GM19238 (cell line): ENCODE results near the gene REL.
"Not testable (repeated sequence)": the region's sequence is repeated elsewhere in the genome, so short reads cannot be mapped to it uniquely, and the experiment has no call there.

ENCODE experiments used
- DNase-seq: peaks from one replicate; pipeline ENCODE4 v3.0.0; 2011; ENCODE audit warnings: low spot score; ENCODE audit not compliant: insufficient read length

The REL gene

DNA sequence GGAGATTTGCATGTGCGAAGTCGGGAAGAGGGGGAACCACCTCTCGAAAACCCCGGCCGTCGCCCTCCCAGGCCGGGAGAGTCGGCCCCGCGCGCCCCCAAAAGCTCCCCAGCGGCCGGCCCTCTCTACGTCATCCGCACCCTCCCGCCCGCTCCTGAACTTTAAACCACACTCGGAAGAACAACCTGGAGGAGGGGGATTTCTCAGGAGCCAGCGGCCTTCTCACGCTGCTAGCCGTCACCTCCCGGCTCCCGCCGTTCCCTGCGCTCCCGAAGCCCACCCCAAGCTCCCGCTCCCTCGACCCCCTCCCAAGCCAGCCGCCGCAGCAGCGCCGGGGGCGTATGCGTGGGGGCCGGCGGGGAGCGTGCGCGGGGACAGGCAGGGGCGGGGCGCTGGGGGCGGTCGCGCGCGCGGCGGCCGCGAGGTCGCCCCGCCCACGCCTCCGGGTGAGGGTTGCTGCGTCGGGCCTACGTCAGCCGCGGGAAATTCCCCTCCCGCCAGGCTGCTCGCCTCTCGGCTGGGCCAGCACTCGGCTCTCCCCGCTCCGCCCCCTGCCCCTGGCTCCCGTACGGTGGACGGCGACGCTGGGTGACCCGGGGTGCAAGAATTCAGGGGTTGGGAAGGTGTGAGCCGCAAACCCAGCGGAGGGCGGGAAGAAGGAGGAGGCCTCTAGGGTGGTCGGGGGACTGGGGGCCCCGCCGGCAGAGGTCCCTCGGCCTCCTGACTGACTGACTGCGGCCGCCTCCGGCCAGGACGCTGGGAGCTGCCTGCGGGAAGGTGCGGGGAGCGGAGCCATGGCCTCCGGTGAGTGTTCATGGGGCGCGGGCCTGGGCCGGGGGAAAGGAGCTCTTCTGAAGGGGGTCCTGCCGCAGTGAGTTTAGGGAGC, at the start of gene REL:
TSS of gene REL (plus strand) at position 528 of the 886 bp plus-strand sequence. CDS start at position 795, 267 bp downstream.
- DNase-seq, result peak; percentile 85

DNA sequence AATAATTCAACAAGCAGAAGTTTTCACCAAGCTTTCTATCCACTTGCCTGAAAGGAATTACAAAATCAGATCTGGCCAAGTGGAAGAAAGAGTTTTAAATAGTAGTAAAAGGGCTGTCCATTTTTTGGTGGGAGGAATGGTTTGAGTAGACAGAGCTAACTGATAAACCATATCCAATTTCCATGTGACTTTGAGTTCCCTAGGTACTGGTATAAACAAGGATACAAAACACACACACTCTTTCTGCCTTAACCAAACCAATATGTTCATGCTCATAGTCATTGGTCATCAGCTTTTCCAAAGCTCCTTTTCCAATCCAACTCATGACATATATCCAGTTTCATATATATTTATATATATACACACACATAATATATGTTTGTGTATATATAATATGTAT, 49.5 kb upstream of the REL start:
- DNase-seq, result no peak

DNA sequence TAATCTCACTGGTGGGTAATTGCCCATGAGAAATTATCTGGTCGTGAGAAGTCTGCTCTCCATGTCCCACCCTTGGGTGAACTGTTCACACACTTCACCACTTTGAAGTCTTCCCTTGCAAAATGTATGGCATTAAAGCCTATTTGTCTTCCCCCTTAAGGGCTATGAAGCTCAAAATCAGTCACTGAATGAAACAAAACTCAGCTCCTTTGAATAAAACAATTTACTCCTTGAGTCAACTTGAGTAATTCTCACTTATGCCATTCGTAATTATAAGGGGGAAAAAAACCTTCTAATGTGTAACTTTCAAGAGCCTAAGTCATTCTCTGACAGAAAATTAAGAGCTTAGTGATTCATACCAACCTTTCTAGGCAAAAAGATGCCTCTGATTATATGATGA, 48.8 kb upstream of the REL start:
- no peak for DNase-seq

DNA sequence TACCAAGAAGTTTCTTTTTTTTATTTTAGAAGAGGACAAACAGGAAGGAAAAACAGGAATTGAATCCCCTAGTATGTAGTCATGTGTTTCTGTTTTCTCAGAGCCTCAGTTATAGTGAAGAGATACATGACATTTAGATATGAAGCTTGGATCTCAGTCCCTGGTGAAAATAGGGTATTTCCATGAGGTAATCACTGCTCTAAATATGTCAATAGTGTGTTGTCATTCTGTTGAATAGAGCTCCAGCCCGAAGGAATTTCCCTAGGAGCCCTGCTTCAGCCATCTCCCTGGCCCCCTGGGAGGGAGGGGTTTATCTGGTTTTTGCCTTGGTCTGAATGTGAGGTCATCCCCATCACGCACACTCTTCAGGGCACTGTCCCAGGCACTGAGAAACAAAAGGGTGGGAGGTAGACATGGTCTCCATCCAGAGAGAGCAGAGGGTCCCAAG, 47.1 kb upstream of the REL start:
- no peak for DNase-seq

DNA sequence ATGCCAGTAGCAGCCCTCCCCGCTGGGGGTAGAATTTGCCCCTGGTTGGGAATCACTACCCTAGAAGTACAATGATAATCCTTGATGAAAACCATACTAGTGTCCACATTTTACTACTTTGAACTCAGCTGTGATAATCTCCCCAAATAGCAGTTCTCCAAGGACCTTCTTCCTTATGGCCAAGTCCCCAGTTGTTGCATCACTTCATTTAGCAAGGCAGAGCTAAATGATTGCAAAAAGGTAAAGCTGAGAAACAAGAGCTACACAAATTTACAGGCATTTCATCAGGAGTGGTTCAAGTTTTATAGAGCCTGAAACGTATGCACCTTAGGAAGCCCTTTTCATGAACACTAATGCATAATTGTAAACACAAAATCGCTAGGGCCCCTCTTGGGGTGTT, 44.9 kb upstream of the REL start:
- DNase-seq, result no peak

DNA sequence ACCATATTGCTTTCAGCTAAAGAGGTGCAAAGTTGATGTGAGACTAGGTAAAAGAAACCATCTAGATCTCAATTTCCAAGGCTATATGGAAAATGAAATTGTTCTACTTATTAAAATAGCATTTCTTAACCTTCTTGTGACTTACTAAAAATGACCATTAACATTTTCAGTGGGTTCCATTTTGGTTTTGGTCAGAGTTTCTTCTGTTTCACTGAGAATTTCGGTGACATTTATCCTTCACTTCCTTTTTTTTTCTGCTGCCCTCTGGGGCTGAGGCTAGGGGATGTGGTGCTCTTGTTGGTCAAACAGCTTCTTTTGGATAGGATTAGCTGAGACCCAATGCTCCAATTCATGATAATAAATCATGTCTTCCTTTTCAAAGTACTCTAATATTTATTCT, 44.3 kb upstream of the REL start:
- DNase-seq, result no peak

DNA sequence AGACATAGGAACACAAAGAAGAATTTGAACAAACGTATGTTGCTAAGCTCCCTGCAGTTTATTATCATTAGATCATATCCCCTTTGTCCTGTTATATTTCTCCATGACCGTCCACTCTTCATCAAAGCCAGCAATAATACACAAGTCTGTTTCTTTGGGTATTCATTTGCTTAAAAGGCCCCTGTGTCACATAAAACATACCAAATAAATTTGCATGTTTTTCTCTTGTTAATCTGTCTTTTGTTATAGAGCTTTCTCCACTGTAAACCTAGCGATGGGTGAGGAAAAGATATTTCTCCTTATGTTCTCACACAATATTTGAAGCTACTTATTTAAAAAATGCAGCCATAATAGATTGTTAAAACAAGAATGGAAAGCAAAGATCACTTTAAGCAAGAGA, 42.9 kb upstream of the REL start:
- no peak for DNase-seq

DNA sequence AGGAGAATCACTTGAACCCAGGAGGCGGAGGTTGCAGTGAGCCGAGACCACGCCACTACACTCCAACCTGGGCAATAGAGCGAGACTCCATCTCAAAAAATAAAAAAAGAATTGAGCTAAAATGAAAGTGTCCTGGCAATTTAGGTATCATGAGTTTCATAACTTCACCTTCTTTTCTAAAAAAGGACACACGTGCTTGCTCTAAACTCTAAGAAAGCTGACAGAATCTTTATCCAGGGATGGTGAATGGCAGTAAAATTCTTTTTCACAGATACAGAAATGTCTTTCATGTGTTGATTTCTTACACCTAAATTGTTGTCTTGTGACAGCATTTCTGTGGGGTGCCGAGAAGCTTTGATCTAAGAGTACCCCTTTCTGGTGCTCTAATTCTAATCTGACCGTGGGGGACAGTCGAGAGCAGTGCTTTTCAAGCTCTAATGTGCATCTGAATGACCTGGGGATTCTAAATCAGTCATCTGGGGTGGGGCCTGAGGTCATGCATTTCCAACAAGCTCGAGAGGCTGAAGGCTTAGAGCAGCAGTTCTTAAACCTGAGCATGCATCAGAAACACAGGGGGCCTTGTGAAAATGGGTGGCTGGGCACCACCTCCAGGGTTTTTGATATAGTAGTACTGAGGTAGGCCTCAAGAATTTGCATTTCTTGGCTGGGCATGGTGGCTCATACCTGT, 42.1 kb upstream of the REL start:
- DNase-seq, result peak; percentile 16

DNA sequence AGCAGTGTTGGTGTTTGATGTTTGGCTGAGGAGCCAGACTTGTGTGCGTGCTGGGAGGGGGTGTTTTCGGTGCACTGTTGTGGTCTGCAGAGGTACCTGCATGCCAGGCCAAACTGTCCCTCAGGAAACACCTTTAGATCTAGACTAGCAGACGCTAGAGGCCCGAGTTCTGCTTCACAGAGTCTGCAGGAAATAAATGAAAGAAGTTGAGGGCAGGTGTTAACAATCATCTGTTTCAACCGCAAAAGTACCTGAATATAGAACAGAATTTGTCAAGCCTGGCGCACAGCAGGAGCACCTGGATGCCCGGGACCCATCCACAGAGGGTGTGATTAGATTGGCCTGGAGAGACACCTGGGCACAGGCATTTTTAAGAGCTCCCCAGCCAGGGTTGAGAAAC, 40.5 kb upstream of the REL start:
- peak; percentile 21 for DNase-seq

DNA sequence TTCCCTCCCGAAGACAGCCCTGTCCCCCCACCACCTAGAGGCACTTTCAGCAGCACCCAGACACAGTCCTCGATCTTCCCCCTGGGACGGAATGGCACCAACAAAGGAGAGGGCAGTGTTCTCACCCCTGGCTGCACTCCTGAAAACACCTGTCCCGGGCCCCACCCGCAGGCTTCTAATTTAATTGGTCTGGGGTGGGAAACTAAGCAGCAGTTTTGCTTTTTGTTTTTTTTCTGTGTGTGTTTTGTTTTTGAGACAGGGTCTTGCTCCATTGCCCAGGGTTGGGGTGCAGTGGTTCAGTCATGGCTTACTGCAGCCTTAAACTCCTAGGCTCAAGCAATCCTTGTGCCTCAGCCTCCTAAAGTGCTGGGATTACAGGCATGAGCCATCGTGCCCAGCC, 38.4 kb upstream of the REL start:
- no peak for DNase-seq

DNA sequence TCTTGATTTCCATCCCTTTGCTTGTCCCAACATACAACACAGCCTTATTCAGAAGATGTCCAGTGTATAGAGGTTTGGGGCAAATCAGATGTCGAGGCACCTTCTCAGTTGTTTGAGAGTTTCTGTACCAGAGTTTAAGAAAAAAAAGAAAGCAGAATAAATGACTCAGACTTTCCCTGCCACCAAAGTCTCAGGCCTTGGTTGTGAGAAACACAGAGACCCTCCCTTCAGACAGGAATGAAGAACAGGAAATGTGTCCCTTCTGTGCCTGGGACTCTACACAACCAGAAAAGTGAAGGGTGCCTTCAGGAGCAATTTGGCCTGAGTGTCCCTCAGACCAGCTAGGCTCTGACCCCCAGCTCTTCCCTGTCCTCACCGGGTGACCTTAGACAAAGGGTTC, 37.3 kb upstream of the REL start:
- no peak for DNase-seq

DNA sequence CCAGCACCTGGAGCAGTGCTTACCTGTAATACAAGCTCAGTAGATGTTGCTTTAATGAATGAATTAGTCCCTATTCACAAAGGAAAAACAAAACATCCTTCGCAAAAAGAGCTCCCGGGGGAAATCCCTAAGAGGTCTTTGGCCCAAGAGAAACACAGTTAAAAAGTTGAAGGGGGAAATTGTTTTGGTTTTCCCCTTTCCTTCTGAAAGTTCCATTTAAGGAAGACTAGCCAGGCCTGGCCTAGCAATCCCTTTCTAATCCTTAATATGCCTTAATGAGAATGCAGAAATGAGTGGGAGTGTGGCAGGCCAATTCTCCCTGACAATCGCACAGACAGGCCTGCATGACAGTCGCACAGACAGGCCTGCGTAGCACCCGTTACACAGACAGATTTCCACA, 33.5 kb upstream of the REL start:
- DNase-seq, result no peak

DNA sequence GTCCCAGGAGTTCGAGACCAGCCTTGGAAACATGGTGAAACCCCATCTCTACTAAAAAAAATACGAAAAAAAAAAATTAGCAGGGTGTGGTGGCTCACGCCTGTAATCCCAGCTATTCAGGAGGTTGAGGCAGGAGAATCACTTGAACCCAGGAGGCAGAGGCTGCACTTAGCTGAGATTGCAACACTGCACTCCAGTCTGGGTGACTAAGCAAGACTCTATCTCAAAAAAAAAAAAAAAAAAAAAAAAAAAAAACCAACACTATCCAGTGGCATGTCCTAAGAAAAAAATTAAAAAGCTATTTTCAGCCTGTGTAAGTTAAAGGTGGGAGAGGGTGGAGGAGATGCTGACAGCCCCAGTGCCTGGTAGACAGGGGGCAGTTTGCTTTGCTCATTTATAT, 32.2 kb upstream of the REL start:
- DNase-seq, result no peak

DNA sequence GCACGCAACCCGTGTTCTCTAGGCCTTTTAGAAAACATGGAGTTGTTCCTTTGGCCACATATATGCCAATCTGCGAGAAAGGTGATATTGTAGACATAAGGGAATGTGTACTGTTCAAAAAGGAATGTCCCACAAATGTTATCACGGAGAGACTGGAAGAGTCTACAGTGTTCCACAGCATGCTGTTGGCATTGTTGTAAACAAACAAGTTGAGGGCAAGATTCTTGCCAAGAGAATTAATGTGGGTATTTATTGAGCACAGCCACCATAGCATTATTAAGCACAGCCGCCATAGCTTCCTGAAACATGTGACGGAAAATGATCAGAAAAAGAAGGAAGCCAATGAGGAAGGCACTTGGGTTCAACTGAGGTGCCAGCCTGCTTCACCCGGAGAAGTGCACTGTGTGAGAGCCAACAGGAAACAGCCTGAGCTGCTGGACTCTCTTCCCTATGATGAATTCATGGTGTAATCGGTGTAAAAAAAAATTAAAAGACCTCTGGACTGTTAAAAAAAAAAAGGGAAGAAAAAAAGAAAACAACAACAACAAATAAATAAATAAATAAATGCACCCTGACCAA, 29.0 kb upstream of the REL start:
- DNase-seq, result no peak

DNA sequence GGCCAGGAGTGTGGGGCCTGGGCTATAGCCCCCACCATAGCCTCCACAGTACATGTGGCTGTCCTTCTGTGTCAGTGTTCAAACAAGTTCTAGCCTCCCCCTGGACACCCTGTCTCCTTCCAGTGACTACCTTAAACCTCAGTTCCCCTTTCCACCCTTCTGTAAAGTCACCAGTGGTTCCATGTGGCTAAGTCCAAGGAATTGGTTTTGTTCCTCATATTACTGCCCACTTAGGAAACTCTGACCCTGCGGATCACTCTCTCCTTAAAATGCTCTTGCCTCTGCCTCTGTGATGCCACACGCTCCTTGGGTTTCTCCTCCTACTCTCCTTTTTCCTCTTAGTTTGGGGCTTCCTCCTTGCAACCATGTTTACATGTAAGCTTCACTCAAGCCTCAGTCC, 27.8 kb upstream of the REL start:
- no peak for DNase-seq

DNA sequence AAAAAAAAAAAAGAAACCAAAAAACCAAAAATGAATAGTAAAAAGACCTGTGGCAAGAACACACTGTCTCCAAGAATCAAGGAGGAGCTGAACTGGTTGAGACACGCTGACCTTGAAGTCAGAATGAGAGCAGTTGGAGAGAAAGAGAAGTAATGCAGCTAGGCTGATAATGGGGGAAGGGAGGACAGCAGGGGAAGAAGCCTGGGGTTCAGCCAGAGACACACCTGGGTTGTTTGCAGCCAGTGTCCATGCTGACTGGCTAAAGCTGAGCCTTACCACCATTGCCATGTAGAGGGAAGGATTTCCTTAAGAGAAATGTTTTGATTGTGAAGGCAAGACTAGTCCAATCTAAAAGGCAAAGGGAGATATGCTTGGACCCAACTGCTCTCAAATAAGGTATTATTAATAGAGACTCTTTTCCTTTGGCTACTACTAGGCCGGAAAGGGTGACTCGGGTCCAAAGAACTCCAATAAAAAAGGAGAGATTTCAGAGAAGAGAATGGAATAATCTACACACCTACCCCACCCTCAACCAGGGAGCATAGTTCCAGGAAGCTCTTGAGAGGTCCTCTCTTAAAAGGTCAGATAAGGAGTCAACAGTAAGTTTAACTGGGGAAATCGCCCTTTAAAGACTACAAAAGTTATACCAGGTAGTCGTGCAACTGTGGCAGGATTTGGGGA, 25.2 kb upstream of the REL start:
- DNase-seq, result no peak

DNA sequence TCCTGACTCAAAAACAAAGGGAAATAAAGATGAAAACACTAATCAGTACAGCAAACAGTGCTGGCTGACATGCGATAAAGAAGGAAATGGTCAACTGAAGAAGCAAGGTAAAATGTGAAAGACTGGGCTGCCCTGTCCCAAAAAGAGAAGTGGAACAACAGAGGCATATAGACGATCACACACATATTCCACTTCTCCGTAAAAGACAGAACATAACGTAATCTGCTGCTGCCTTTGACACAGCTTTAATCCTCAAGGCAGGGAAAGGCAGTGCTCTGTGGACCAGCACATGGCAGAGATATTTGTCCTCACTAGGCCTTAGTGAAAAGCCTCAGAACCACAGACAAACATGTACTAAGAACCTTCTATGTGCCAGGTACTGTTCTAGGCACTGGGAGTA, 24.3 kb upstream of the REL start:
- DNase-seq, result no peak

DNA sequence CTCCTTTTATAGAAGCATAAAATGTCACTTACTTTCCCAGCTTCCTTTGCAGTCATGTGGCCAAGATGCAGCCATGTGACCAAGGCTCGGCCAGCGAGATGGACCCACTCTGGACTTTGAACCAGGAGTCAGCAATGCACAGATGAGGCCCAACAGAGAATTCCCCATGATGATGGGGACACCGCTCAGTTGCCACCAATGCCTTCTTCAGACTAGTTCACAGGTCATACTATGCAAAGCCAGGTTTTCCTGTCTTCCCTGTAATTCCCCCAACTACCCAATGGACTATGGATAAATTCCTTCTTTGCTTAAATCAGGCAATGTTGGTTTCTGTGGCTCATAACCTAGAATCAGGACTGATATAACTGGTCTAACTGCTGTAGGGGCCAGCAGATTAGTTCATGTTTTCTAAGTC, 22.5 kb upstream of the REL start:
- DNase-seq, result no peak

DNA sequence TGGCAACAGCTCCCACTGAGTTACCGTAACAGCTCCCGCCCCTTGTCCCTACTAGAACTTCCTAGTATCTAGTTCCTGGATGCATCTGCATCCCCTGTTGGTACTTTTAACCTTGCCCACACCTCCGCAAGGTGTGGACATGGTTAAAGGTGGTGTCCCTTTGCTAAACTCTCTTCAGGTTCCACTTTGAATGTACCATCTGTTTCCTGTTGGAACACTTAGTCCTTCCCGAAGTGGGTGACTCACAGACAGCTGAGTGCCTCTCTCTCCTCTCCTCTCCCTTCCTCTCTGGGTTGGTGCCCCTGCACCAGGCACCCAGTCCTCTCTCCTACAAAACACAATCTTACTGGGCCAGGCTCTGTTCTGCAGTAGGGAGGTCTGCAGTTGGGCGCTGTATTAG, 19.6 kb upstream of the REL start:
- no peak for DNase-seq

DNA sequence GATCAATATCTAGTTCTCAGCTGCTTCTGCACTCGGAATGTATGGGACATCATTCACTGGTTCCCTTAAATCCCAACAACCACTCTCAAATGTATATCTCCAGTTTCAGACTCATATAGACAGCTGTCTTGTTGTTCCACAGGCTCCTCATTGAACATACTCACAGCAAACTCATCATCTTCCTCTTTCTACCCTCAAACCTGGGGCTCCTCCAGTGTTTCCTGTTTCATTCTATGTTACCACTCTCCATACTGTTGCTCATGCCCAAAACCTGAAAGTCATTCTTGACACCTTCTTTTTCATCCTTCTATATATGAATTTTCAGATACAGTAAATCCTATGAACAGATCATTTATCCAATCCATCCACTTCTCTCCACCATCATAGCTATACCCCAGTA, 18.7 kb upstream of the REL start:
- DNase-seq, result no peak

DNA sequence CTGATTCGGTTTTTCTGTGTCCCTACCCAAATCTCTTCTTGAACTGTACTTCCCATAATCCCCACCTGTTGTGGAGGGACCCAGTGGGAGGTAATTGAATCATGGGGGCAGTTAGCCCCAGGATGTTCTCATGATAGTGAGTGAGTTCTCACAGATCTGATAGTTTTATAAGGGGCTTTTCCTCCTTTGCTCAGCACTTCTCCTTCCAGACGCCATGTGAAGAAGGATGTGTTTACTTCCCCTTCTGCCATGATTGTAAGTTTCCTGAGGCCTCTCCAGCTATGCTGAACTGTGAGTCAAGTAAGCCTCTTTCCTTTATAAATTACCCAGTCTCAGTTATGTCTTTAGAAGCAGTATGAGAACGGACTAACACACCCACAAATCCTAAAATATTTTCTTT, 16.0 kb upstream of the REL start:
- not testable (repeated sequence) for DNase-seq

DNA sequence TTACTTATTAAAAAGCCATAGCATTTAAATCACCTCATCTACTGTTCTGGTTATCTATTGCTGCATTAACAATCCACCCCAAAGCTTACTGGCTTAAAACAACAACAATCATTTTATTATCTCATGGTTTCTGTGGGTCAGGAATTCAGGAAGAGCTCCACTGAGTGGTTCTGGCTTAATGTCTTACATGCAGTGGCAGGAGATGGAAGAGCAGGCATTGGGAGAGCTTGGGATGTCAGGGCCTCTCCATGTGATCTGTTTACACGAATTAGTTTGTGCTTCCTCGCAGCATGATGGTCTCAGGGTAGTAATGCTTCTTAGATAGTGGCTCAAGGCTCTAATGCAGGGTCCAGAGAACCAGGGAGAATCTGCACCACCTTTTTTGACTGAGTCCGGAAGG, 14.4 kb upstream of the REL start:
- no peak for DNase-seq
